Endodermal cell (in vitro differentiated cells): ENCODE results near the gene HHIP. TPM values are rescaled to one million over a fixed set of nuclear protein-coding genes. Genes with fewer than 3 reads are reported as not detected.

Experiments used
- DNase-seq: peaks from one replicate; pipeline ENCODE4 v3.0.0-alpha.2; 2017
- H3K27ac ChIP-seq: 2 replicates; pipeline ENCODE4 v1.5.1; 2013; ENCODE audit warnings: mild to moderate bottlenecking, low read depth, low read length, moderate library complexity
- H3K27me3 ChIP-seq: 2 replicates; pipeline ENCODE4 v1.6.1; 2013; ENCODE audit warnings: mild to moderate bottlenecking, low read length, moderate library complexity; ENCODE audit not compliant: insufficient read depth, control insufficient read depth, poor library complexity, severe bottlenecking
- H3K36me3 ChIP-seq: 2 replicates; pipeline ENCODE4 v1.7.0; 2013; ENCODE audit warnings: mild to moderate bottlenecking, low read length, moderate library complexity; ENCODE audit not compliant: control insufficient read depth, insufficient read depth
- H3K4me1 ChIP-seq: one replicate; pipeline ENCODE4 v1.7.0; 2013; ENCODE audit warnings: low read length; ENCODE audit not compliant: control insufficient read depth, insufficient read depth
- H3K4me3 ChIP-seq: 2 replicates; pipeline ENCODE4 v1.5.1; 2013; ENCODE audit warnings: mild to moderate bottlenecking, low read length, moderate library complexity
- H3K9ac ChIP-seq: 2 replicates; pipeline ENCODE4 v1.6.1; 2013; ENCODE audit warnings: mild to moderate bottlenecking, low read length, moderate library complexity; ENCODE audit not compliant: poor library complexity, severe bottlenecking; ENCODE audit errors: extremely low read depth
- H3K9me3 ChIP-seq: 2 replicates; pipeline ENCODE4 v1.6.1; 2013; ENCODE audit warnings: mild to moderate bottlenecking, low read length, moderate library complexity; ENCODE audit not compliant: control insufficient read depth
- H3K27ac Mint-ChIP-seq: 2 replicates; pipeline ENCODE4 v1.8.0; 2020; ENCODE audit warnings: mixed read lengths
- H3K27me3 Mint-ChIP-seq: 2 replicates; pipeline ENCODE4 v1.8.0; 2021; ENCODE audit warnings: mild to moderate bottlenecking, mixed read lengths; ENCODE audit not compliant: insufficient read depth
- H3K36me3 Mint-ChIP-seq: 2 replicates; pipeline ENCODE4 v1.8.0; 2020; ENCODE audit warnings: low read depth, mixed read lengths
- H3K4me1 Mint-ChIP-seq: 2 replicates; pipeline ENCODE4 v1.8.0; 2020; ENCODE audit warnings: mixed read lengths
- H3K4me3 Mint-ChIP-seq: 2 replicates; pipeline ENCODE4 v1.8.0; 2020; ENCODE audit warnings: mild to moderate bottlenecking, moderate library complexity, mixed read lengths
- H3K9me3 Mint-ChIP-seq: 2 replicates; pipeline ENCODE4 v1.8.0; 2020; ENCODE audit warnings: mild to moderate bottlenecking, mixed read lengths
- CTCF ChIP-seq: fragments of 200-600 bp; sonication (generic); conservative IDR thresholded peaks from 2 replicates; pipeline ENCODE4 v1.5.0; 2021; ENCODE audit warnings: antibody characterized with exemption, mild to moderate bottlenecking
- WGBS, 2 experiments: methylation state at CpG; one replicate each; pipeline versions ENCODE4 v1.1.5 to v1.1.7; 2013; ENCODE audit warnings: missing lambda C conversion rate in 2 of 2, mixed read lengths in 1 of 2; ENCODE audit not compliant: insufficient coverage in 1 of 2, insufficient read length in 1 of 2; 5-methylcytosine and 5-hydroxymethylcytosine counted together
- total RNA-seq, 2 donors: library from RNA; stranded (reverse); fragmentation: NEBNext Ultra II Directional in 1 of 2; extraction: Animal tissue kit (Norgen Biotek cat#: 25700) in 1 of 2; gene quantifications; 2 replicates in 1 of 2; 3 replicates in 1 of 2; pipeline ENCODE4 v1.2.1, GENCODE V29; 2021

The HHIP gene
- total RNA-seq, 2 donors from 2014 or later, result 1.8 to 3.4 TPM

GRCh38 chr4:144740316-144740715 lies 94.4 kb downstream of the HHIP start:
- Histone ChIP-seq H3K27me3 (no peaks in the 10 kb centered on the region), H3K9ac (no peak overlapping the region), H3K36me3 (no peaks in the 10 kb centered on the region), H3K27ac (no peak overlapping the region), H3K9me3 (no peaks in the 10 kb centered on the region), H3K4me3 (no peak overlapping the region), H3K4me1 (no peaks in the 10 kb centered on the region)
- no peak overlapping the region for H3K4me3 Mint-ChIP-seq
- no peak overlapping the region for H3K27ac Mint-ChIP-seq
- 80 to 91% methylated on average over 1 of the region's 1 CpG for WGBS, 2 experiments
- peaks cover 4% of the 10 kb centered on the region for H3K4me1 Mint-ChIP-seq
- H3K27me3 Mint-ChIP-seq, result no peaks in the 10 kb centered on the region
- no peak for TF ChIP-seq CTCF
- DNase-seq, result no peak
- no peaks in the 10 kb centered on the region for H3K9me3 Mint-ChIP-seq
- no peaks in the 10 kb centered on the region for H3K36me3 Mint-ChIP-seq

GRCh38 chr4:144748814-144749555 lies 103.0 kb downstream of the HHIP start:
- Histone ChIP-seq H3K36me3 (no peaks in the 10 kb centered on the region), H3K4me1 (no peaks in the 10 kb centered on the region), H3K27ac (no peak overlapping the region), H3K27me3 (no peaks in the 10 kb centered on the region), H3K9ac (no peak overlapping the region), H3K4me3 (no peak overlapping the region), H3K9me3 (no peaks in the 10 kb centered on the region)
- no peak for TF ChIP-seq CTCF
- H3K27ac Mint-ChIP-seq, result no peak overlapping the region
- peaks cover 2% of the 10 kb centered on the region for H3K9me3 Mint-ChIP-seq
- peaks cover 7% of the 10 kb centered on the region for H3K4me1 Mint-ChIP-seq
- H3K4me3 Mint-ChIP-seq, result no peak overlapping the region
- H3K27me3 Mint-ChIP-seq, result no peaks in the 10 kb centered on the region
- no peak for DNase-seq
- 88 to 91% methylated on average over 2 to 3 of the region's 4 CpGs for WGBS, 2 experiments
- H3K36me3 Mint-ChIP-seq, result no peaks in the 10 kb centered on the region

- H3K9me3 Mint-ChIP-seq, result peaks cover 2% of the 10 kb centered on the region
- TF ChIP-seq CTCF, result no peak
- peaks cover 17% of the 10 kb centered on the region for H3K4me1 Mint-ChIP-seq
- H3K27ac Mint-ChIP-seq, result peak overlapping the region; percentile 4
- no peaks in the 10 kb centered on the region for H3K9me3 ChIP-seq
- no peaks in the 10 kb centered on the region for H3K4me1 ChIP-seq
- H3K36me3 ChIP-seq, result no peaks in the 10 kb centered on the region
- H3K4me3 ChIP-seq, result no peak overlapping the region
- H3K27ac ChIP-seq, result no peak overlapping the region
- 82 to 88% methylated on average over 2 of the region's 2 CpGs for WGBS, 2 experiments
- no peak overlapping the region for H3K9ac ChIP-seq
- no peaks in the 10 kb centered on the region for H3K27me3 ChIP-seq
- no peak overlapping the region for H3K4me3 Mint-ChIP-seq
- H3K36me3 Mint-ChIP-seq, result no peaks in the 10 kb centered on the region
- no peaks in the 10 kb centered on the region for H3K27me3 Mint-ChIP-seq
- DNase-seq, result no peak
Measured at GRCh38 chr4:144750348-144750747, 104.4 kb downstream of the HHIP start.
